ENCODE measurements around the gene CD8B.
"Not testable (repeated sequence)": the region's sequence is repeated elsewhere in the genome, so short reads cannot be mapped to it uniquely, and the experiment has no call there.

GRCh38 chr2:86860573-86860972 is 1.1 kb downstream of the CD8B start:
- TF ChIP-seq, protein P1, sequence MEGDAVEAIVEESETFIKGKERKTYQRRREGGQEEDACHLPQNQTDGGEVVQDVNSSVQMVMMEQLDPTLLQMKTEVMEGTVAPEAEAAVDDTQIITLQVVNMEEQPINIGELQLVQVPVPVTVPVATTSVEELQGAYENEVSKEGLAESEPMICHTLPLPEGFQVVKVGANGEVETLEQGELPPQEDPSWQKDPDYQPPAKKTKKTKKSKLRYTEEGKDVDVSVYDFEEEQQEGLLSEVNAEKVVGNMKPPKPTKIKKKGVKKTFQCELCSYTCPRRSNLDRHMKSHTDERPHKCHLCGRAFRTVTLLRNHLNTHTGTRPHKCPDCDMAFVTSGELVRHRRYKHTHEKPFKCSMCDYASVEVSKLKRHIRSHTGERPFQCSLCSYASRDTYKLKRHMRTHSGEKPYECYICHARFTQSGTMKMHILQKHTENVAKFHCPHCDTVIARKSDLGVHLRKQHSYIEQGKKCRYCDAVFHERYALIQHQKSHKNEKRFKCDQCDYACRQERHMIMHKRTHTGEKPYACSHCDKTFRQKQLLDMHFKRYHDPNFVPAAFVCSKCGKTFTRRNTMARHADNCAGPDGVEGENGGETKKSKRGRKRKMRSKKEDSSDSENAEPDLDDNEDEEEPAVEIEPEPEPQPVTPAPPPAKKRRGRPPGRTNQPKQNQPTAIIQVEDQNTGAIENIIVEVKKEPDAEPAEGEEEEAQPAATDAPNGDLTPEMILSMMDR (IDR thresholded peaks at IDR 0.05): not testable (repeated sequence)
- TF ChIP-seq POLR2A (IDR thresholded peaks at IDR 0.05); EP300 (IDR thresholded peaks at IDR 0.05; ENCODE audit: low read depth): not testable (repeated sequence)

Data from transverse colon (tissue), 3 donors.